PC-3 (cell line): ENCODE results near the gene SPPL2C. TPM values are rescaled to one million over a fixed set of nuclear protein-coding genes. Genes with fewer than 3 reads are reported as not detected.

Experiments
- ATAC-seq: fragments of 200-7000 bp; cut with Tn5 transposase; 2 replicates; pipeline ENCODE4 v1.9.1; 2020; ENCODE audit warnings: mild to moderate bottlenecking, moderate library complexity
- BruUV-seq: library from RNA; stranded (reverse); fragments of 400-500 nt; replicated peaks from 2 replicates; lab custom pipeline; 2021; lab: Mats Ljungman, UMichigan
- CTCF ChIA-PET: fragments of 300-600 bp; sonication (Branson Sonifier 250); formaldehyde crosslinking; loops from one replicate; lab custom pipeline; 2022; ENCODE audit warnings: antibody characterized with exemption; lab: Charles Lee
- POLR2A ChIA-PET: fragments of 300-600 bp; sonication (Branson Sonifier 250); formaldehyde crosslinking; loops from one replicate; lab custom pipeline; 2022; ENCODE audit warnings: antibody characterized with exemption; ENCODE audit not compliant: unreplicated experiment; lab: Charles Lee
- DNase-seq: peaks from one replicate; pipeline ENCODE4 v3.0.0-alpha.2; 2015
- H2AFZ ChIP-seq: fragments of 300-600 bp; sonication (generic); 2 replicates; pipeline ENCODE4 v1.6.0; 2016; ENCODE audit warnings: antibody characterized with exemption, low read length
- H3F3A ChIP-seq: fragments of 300-600 bp; sonication (generic); one replicate; pipeline ENCODE4 v1.6.0; 2017; ENCODE audit warnings: antibody characterized with exemption, low read length, control low read depth, mild to moderate bottlenecking; ENCODE audit not compliant: unreplicated experiment
- H3K27ac ChIP-seq: fragments of 300-600 bp; sonication (generic); 2 replicates; pipeline ENCODE4 v1.5.1; 2016; ENCODE audit warnings: mild to moderate bottlenecking, low read length
- H3K27me3 ChIP-seq: fragments of 300-600 bp; sonication (generic); 2 replicates; pipeline ENCODE4 v1.6.1; 2016; ENCODE audit warnings: low read length, mixed read lengths
- H3K36me3 ChIP-seq: fragments of 300-600 bp; sonication (generic); 2 replicates; pipeline ENCODE4 v1.6.1; 2016; ENCODE audit warnings: low read depth, mixed run types, low read length, mixed read lengths
- H3K4me1 ChIP-seq: fragments of 300-600 bp; sonication (generic); 2 replicates; pipeline ENCODE4 v1.5.1; 2016; ENCODE audit warnings: low read length; ENCODE audit not compliant: insufficient read depth
- H3K4me2 ChIP-seq: fragments of 300-600 bp; sonication (generic); 2 replicates; pipeline ENCODE4 v1.6.0; 2016; ENCODE audit warnings: low read length
- H3K4me3 ChIP-seq: fragments of 300-600 bp; sonication (generic); 2 replicates; pipeline ENCODE4 v1.5.1; 2016; ENCODE audit warnings: mild to moderate bottlenecking, low read length, mixed read lengths
- H3K79me2 ChIP-seq: fragments of 300-600 bp; sonication (generic); 2 replicates; pipeline ENCODE4 v1.6.1; 2017; ENCODE audit warnings: low read length, mixed read lengths
- H3K9ac ChIP-seq: fragments of 300-600 bp; sonication (generic); 2 replicates; pipeline ENCODE4 v1.6.0; 2016; ENCODE audit warnings: mild to moderate bottlenecking, low read length
- H3K9me2 ChIP-seq: fragments of 300-600 bp; sonication (generic); replicated peaks from 2 replicates; pipeline ENCODE4 v1.6.1; 2016; ENCODE audit warnings: mixed run types, low read length, mixed read lengths
- H3K9me3 ChIP-seq: fragments of 300-600 bp; sonication (generic); 2 replicates; pipeline ENCODE4 v1.6.1; 2016; ENCODE audit warnings: low read length, mixed read lengths
- H4K20me1 ChIP-seq: fragments of 300-600 bp; sonication (generic); 2 replicates; pipeline ENCODE4 v1.6.1; 2016; ENCODE audit warnings: low read length, mixed read lengths
- EZH2 ChIP-seq: fragments of 300-600 bp; sonication (generic); IDR thresholded peaks from one replicate; pipeline ENCODE4 v1.6.1; 2017; ENCODE audit warnings: antibody characterized with exemption, mild to moderate bottlenecking, low read length; ENCODE audit not compliant: unreplicated experiment
- EZH2phosphoT487 ChIP-seq: fragments of 300-600 bp; sonication (generic); IDR thresholded peaks from 2 replicates; pipeline ENCODE4 v1.6.1; 2018; ENCODE audit warnings: mild to moderate bottlenecking, antibody characterized with exemption, low read length, borderline replicate concordance
- intact Hi-C: fragments of 100-400 bp; cut with micrococcal nuclease; formaldehyde crosslinking; loops from 2 replicates; pipeline ENCODE4 v1.9.0; 2023
- total RNA-seq: library from RNA; depleted of rRNA; stranded (reverse); fragments of >200 nt; gene quantifications from 2 replicates; pipeline ENCODE4 v1.2.3, GENCODE V29; 2014
- TF ChIP-seq, protein P1 (sequence below): fragments of 300-600 bp; sonication (generic); conservative IDR thresholded peaks from 2 replicates; pipeline ENCODE4 v1.5.1; 2017; ENCODE audit warnings: antibody characterized with exemption, low read depth, mild to moderate bottlenecking, low read length

The SPPL2C gene
- total RNA-seq, 1 experiment from 2014 or later = not detected

DNA sequence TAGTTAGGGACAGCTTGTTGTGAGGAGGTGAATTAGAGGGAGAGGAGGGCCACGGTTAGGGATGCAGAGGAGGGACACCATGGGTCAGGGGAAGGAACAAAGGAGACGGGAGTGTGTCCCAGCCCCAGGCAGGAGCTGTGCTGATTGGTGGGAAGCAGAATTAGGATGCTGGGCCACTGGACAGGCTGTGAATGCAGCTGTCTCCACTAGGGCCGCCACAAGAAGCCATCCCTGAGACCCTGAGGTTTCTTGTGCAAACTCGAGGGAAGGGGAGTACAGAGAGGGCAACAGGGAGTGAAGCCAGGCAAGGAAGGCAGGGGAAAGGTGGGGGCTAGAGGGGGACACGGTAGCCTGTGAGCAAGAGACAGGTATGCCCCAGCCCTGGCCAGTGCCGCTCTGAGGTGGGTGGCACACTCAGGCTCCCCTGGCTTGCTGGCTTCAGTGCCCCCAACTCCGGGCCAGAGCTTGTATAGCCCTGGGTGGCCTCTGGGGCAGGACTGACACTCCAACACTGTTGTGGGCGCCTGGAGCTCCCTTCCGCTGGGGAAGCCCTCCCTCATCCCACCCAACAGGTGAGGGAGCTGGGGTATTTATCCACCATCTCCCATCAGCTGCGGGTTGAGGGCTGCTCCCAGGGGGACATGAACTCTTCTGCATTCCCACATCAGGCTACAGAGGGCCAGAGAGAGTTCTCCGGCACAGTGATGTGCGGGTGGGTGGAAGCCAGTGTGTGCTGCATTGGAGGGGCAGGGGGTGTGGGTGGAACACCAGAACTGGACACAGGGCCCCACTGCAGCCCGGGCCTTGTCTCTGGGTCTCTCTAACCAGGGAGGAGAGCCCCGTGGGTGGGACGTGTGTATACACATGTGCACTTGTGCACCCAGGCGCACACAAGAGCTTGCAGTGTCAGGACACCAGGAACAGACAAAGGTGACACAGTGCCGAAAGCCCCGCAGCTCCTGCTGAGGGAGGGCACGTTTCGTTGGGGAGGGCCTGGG is 8.3 kb upstream of the SPPL2C start:
- peaks cover 11% of the 10 kb centered on the region; the same call in 1 of the 2 replicates for H3K27me3 ChIP-seq
- no peak for ATAC-seq

DNA sequence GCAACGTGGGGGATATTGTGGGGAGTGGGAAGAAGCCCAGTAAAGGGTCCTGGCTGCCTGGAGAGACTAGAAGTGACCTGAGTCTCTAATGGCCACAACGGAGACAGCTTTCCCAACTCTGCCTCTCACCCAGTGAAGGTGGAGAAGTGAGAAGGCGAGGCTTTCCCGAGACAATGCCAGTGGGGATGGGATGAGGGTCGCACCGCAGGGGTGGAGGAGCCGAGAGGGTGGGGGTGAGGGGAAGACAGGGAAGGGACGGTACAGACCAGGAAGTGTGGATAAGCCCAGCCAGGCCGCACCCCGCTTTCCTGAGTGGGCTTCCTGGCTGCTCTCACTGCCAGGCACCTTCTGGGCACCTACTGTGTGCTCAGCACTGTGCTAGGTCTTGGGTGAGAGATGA is 7.5 kb upstream of the SPPL2C start:
- TF ChIP-seq EZH2 (no peak), EZH2phosphoT487 (no peak)
- TF ChIP-seq, protein P1, sequence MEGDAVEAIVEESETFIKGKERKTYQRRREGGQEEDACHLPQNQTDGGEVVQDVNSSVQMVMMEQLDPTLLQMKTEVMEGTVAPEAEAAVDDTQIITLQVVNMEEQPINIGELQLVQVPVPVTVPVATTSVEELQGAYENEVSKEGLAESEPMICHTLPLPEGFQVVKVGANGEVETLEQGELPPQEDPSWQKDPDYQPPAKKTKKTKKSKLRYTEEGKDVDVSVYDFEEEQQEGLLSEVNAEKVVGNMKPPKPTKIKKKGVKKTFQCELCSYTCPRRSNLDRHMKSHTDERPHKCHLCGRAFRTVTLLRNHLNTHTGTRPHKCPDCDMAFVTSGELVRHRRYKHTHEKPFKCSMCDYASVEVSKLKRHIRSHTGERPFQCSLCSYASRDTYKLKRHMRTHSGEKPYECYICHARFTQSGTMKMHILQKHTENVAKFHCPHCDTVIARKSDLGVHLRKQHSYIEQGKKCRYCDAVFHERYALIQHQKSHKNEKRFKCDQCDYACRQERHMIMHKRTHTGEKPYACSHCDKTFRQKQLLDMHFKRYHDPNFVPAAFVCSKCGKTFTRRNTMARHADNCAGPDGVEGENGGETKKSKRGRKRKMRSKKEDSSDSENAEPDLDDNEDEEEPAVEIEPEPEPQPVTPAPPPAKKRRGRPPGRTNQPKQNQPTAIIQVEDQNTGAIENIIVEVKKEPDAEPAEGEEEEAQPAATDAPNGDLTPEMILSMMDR = no peak
- Histone ChIP-seq H3K27ac (no peak overlapping the region), H3K9ac (no peak overlapping the region), H2AFZ (no peak overlapping the region), H3K27me3 (peaks cover 11% of the 10 kb centered on the region; the same call in 1 of the 2 replicates), H3K4me2 (no peak overlapping the region), H3K9me3 (no peaks in the 10 kb centered on the region), H4K20me1 (no peaks in the 10 kb centered on the region), H3K79me2 (no peaks in the 10 kb centered on the region), H3K4me1 (no peaks in the 10 kb centered on the region; the same call in 1 of the 2 replicates), H3F3A (no peaks in the 10 kb centered on the region), H3K4me3 (no peak overlapping the region), H3K9me2 (no peaks in the 10 kb centered on the region), H3K36me3 (no peaks in the 10 kb centered on the region)
- DNase-seq = no peak
- BruUV-seq = no TSS peak
- CTCF ChIA-PET = interaction anchor here (1.1 kb wide), 1 partner anchor 197 kb away, joined by 4 read pairs; no protein-coding TSS in a partner anchor
- no peak for ATAC-seq
- POLR2A ChIA-PET = no interaction called here
- intact Hi-C loops = no loop called here

More for the DNA sequence above, 8.3 kb upstream of the SPPL2C start:
- no peaks in the 10 kb centered on the region for H4K20me1 ChIP-seq
- no peak overlapping the region for H3K4me3 ChIP-seq
- TF ChIP-seq EZH2 (no peak), EZH2phosphoT487 (no peak)
- TF ChIP-seq, protein P1 = no peak
- H3K4me2 ChIP-seq = no peak overlapping the region
- no peaks in the 10 kb centered on the region for H3K36me3 ChIP-seq
- BruUV-seq = no TSS peak
- H3K27ac ChIP-seq = no peak overlapping the region
- H3K9me2 ChIP-seq = no peaks in the 10 kb centered on the region
- H3K9ac ChIP-seq = no peak overlapping the region
- no peaks in the 10 kb centered on the region for H3K79me2 ChIP-seq
- no peak for DNase-seq
- 0 out of 2 replicates have a peak, but pooled peaks cover 4% of the 10 kb centered on the region for H3K4me1 ChIP-seq
- no peak overlapping the region for H2AFZ ChIP-seq
- ChIA-PET CTCF (interaction anchor here (1.1 kb wide), 2 partner anchors 196 kb away, joined by 4 read pairs; no protein-coding TSS in a partner anchor), POLR2A (interaction anchor here (0.5 kb wide), 1 partner anchor 210 kb away, joined by 5 read pairs; no protein-coding TSS in a partner anchor)
- H3F3A ChIP-seq = no peaks in the 10 kb centered on the region
- intact Hi-C loops = no loop called here
- H3K9me3 ChIP-seq = no peaks in the 10 kb centered on the region
